A673 (cell line): ENCODE data around the gene PRRG3. TPM values are rescaled to one million over a fixed set of nuclear protein-coding genes. Genes with fewer than 3 reads are reported as not detected.

ENCODE experiments used
- BruUV-seq: library from RNA; stranded (reverse); fragments of 400-500 nt; replicated peaks from 2 replicates; lab custom pipeline; 2021; lab: Mats Ljungman, UMichigan
- CTCF ChIA-PET: fragments of 300-600 bp; sonication (Branson Sonifier 250); formaldehyde crosslinking; loops from one replicate; lab custom pipeline; 2022; ENCODE audit warnings: antibody characterized with exemption; lab: Charles Lee
- POLR2A ChIA-PET: fragments of 300-600 bp; sonication (Branson Sonifier 250); formaldehyde crosslinking; loops from one replicate; lab custom pipeline; 2022; ENCODE audit warnings: antibody characterized with exemption; ENCODE audit not compliant: low non-redundant PET; lab: Charles Lee
- DNase-seq: peaks from one replicate; pipeline ENCODE4 v3.0.0-alpha.2; 2015; ENCODE audit warnings: low spot score
- H3K27ac ChIP-seq: fragments of 200-600 bp; sonication (generic); 2 replicates; pipeline ENCODE4 v1.5.1; 2016; ENCODE audit warnings: mixed run types, low read depth, mild to moderate bottlenecking, mixed read lengths, antibody characterized with exemption, low read length; ENCODE audit not compliant: poor library complexity, severe bottlenecking
- H3K27me3 ChIP-seq: fragments of 200-600 bp; sonication (generic); replicated peaks from 2 replicates; pipeline ENCODE4 v1.6.1; 2017; ENCODE audit warnings: mixed run types, low read depth, mild to moderate bottlenecking, mixed read lengths, antibody characterized with exemption, low read length; ENCODE audit not compliant: insufficient read depth, poor library complexity
- H3K36me3 ChIP-seq: fragments of 200-600 bp; sonication (generic); 2 replicates; pipeline ENCODE4 v1.6.1; 2016; ENCODE audit warnings: mixed run types, mild to moderate bottlenecking, mixed read lengths, antibody characterized with exemption, low read length; ENCODE audit not compliant: insufficient read depth, poor library complexity, severe bottlenecking
- H3K4me1 ChIP-seq: fragments of 200-600 bp; sonication (generic); 2 replicates; pipeline ENCODE4 v1.6.1; 2017; ENCODE audit warnings: mixed run types, mild to moderate bottlenecking, mixed read lengths, antibody characterized with exemption, low read length; ENCODE audit not compliant: insufficient read depth, poor library complexity, severe bottlenecking
- H3K4me3 ChIP-seq: fragments of 200-600 bp; sonication (generic); 2 replicates; pipeline ENCODE4 v1.5.1; 2016; ENCODE audit warnings: low read depth, mixed run types, mild to moderate bottlenecking, mixed read lengths, low read length; ENCODE audit not compliant: poor library complexity, severe bottlenecking
- H3K9me3 ChIP-seq: fragments of 200-600 bp; sonication (generic); 2 replicates; pipeline ENCODE4 v1.6.1; 2016; ENCODE audit warnings: mixed run types, low read depth, mild to moderate bottlenecking, mixed read lengths, antibody characterized with exemption, low read length; ENCODE audit not compliant: poor library complexity, severe bottlenecking
- CTCF ChIP-seq: fragments of 300-800, 200-600 bp; sonication (generic); conservative IDR thresholded peaks from 2 replicates; pipeline ENCODE4 v1.5.1; 2017; ENCODE audit warnings: low read depth, mild to moderate bottlenecking, antibody characterized with exemption, low read length, moderate library complexity, mixed read lengths
- EZH2 ChIP-seq: fragments of 200-600 bp; sonication (generic); IDR thresholded peaks from 2 replicates; pipeline ENCODE4 v1.6.1; 2017; ENCODE audit warnings: borderline replicate concordance, low read depth, mild to moderate bottlenecking, mixed read lengths, antibody characterized with exemption, low read length; ENCODE audit not compliant: poor library complexity, severe bottlenecking
- intact Hi-C: fragments of 100-400 bp; cut with micrococcal nuclease; formaldehyde crosslinking; loops from one replicate; pipeline ENCODE4 v1.10.0; 2022; ENCODE audit not compliant: unreplicated experiment
- total RNA-seq: library from RNA; stranded (reverse); gene quantifications from 2 replicates; pipeline ENCODE4 v1.2.3, GENCODE V29; 2021

PRRG3 gene
- total RNA-seq, 1 experiment from 2014 or later: not detected

GRCh38 chrX:151737494-151737893 is 42.2 kb downstream of the PRRG3 start:
- DNase-seq: no peak
- no peaks in the 10 kb centered on the region for H3K36me3 ChIP-seq
- no TSS peak for BruUV-seq
- no peak overlapping the region for H3K4me3 ChIP-seq
- intact Hi-C loops: no loop called here
- H3K4me1 ChIP-seq: no peaks in the 10 kb centered on the region
- H3K9me3 ChIP-seq: no peaks in the 10 kb centered on the region
- H3K27ac ChIP-seq: no peak overlapping the region
- CTCF ChIA-PET: no interaction called here
- peaks cover 8% of the 10 kb centered on the region for H3K27me3 ChIP-seq
- POLR2A ChIA-PET: no interaction called here
- TF ChIP-seq CTCF (no peak), EZH2 (no peak)

GRCh38 chrX:151738751-151739150 is 43.5 kb downstream of the PRRG3 start:
- no peaks in the 10 kb centered on the region for H3K9me3 ChIP-seq
- DNase-seq: no peak
- no peaks in the 10 kb centered on the region for H3K36me3 ChIP-seq
- ChIA-PET CTCF (no interaction called here), POLR2A (no interaction called here)
- no peak overlapping the region for H3K4me3 ChIP-seq
- BruUV-seq: no TSS peak
- no peak for TF ChIP-seq EZH2
- no peak for TF ChIP-seq CTCF
- H3K27ac ChIP-seq: no peak overlapping the region
- no peaks in the 10 kb centered on the region for H3K4me1 ChIP-seq
- H3K27me3 ChIP-seq: peaks cover 3% of the 10 kb centered on the region
- intact Hi-C loops: no loop called here

GRCh38 chrX:151741606-151742005 is 46.3 kb downstream of the PRRG3 start:
- BruUV-seq: no TSS peak
- H3K9me3 ChIP-seq: no peaks in the 10 kb centered on the region
- no peak overlapping the region for H3K4me3 ChIP-seq
- ChIA-PET POLR2A (interaction anchor here (0.7 kb wide), 1 partner anchor 1705 kb away, joined by 3 read pairs; no protein-coding TSS in a partner anchor), CTCF (no interaction called here)
- no peaks in the 10 kb centered on the region for H3K4me1 ChIP-seq
- DNase-seq: no peak
- H3K27ac ChIP-seq: no peak overlapping the region
- intact Hi-C loops: no loop called here
- H3K27me3 ChIP-seq: no peaks in the 10 kb centered on the region
- no peaks in the 10 kb centered on the region for H3K36me3 ChIP-seq
- TF ChIP-seq EZH2 (no peak), CTCF (no peak)
